NCI-H345 treated with DMSO at 0.1 percent for 48 hours (cell line): ENCODE results near the gene RAD51B.

Experiments used
- DNase-seq: peaks from one replicate; lab custom pipeline; 2025; ENCODE audit not compliant: unreplicated experiment; lab: John Stamatoyannopoulos, UW

The RAD51B gene

GRCh38 chr14:68141281-68142088 is 321.9 kb downstream of the RAD51B start:
- DNase-seq = no peak

GRCh38 chr14:68143341-68143841 is 323.8 kb downstream of the RAD51B start:
- DNase-seq = no peak

GRCh38 chr14:68144051-68144681 is 324.6 kb downstream of the RAD51B start:
- DNase-seq = no peak

- DNase-seq = no peak
These were observed 325.5 kb downstream of the RAD51B start for GRCh38 chr14:68145036-68145435.

- DNase-seq = no peak
These were observed 326.0 kb downstream of the RAD51B start for GRCh38 chr14:68145539-68145938.

GRCh38 chr14:68146818-68147217 is 327.2 kb downstream of the RAD51B start:
- DNase-seq = no peak

- DNase-seq = no peak
These were observed 327.7 kb downstream of the RAD51B start for GRCh38 chr14:68147303-68147702.

- no peak for DNase-seq
These were observed 328.7 kb downstream of the RAD51B start for GRCh38 chr14:68148276-68148675.

GRCh38 chr14:68148763-68149162 is 329.2 kb downstream of the RAD51B start:
- no peak for DNase-seq

- no peak for DNase-seq
These were observed 333.7 kb downstream of the RAD51B start for GRCh38 chr14:68153275-68153674.

- DNase-seq = no peak
These were observed 334.7 kb downstream of the RAD51B start for GRCh38 chr14:68154275-68154674.

- DNase-seq = no peak
These were observed 338.4 kb downstream of the RAD51B start for GRCh38 chr14:68157971-68158371.

- no peak for DNase-seq
These were observed 339.1 kb downstream of the RAD51B start for GRCh38 chr14:68158640-68159039.

GRCh38 chr14:68159701-68160633 is 340.4 kb downstream of the RAD51B start:
- DNase-seq = no peak

- no peak for DNase-seq
These were observed 341.4 kb downstream of the RAD51B start for GRCh38 chr14:68160779-68161546.

GRCh38 chr14:68162887-68163286 is 343.3 kb downstream of the RAD51B start:
- no peak for DNase-seq

- no peak for DNase-seq
These were observed 345.1 kb downstream of the RAD51B start for GRCh38 chr14:68164711-68165113.

- DNase-seq = no peak
These were observed 345.8 kb downstream of the RAD51B start for GRCh38 chr14:68165274-68165843.

- DNase-seq = no peak
These were observed 347.3 kb downstream of the RAD51B start for GRCh38 chr14:68166731-68167382.
